Uterus (tissue), 2 donors: ENCODE data around the gene MSI2.
"Not testable (repeated sequence)": the region's sequence is repeated elsewhere in the genome, so short reads cannot be mapped to it uniquely, and the experiment has no call there.

Source experiments
- POLR2A ChIP-seq, 2 donors: fragments of 450-650 bp; IDR thresholded peaks; one replicate each; pipeline ENCODE4 v1.6.1; 2016; ENCODE audit warnings: antibody characterized with exemption in 2 of 2, mild to moderate bottlenecking in 1 of 2, moderate library complexity in 1 of 2
- TF ChIP-seq, protein P1 (sequence below), 4 experiments: fragments of 200-600 bp in 2 of 4; fragments of 450-650 bp in 2 of 4; sonication (generic) in 2 of 4; IDR thresholded peaks; one replicate each; pipeline ENCODE4 v1.5.1; 2016 to 2019; ENCODE audit warnings: antibody characterized with exemption in 4 of 4, mild to moderate bottlenecking in 2 of 4, moderate library complexity in 1 of 4

DNA sequence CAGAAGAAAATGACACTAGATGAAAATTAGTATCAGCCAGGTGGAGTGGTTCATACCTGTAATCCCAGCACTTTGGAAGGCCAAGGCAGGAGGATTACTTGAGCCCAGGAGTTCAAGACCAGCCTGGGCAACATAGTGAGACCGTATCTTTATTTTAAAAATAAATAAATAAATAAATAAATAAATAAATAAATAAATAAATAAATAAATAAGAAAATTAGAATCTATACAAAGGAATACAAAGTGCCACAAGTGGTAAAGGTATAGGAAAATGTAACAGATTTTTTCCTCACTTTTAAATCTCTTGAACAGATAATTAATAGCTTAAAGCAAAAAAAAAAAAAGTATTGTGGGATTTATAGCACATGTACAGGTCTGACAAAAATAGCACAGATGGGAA lies 33.9 kb upstream of the MSI2 start:
- TF ChIP-seq, protein P1, sequence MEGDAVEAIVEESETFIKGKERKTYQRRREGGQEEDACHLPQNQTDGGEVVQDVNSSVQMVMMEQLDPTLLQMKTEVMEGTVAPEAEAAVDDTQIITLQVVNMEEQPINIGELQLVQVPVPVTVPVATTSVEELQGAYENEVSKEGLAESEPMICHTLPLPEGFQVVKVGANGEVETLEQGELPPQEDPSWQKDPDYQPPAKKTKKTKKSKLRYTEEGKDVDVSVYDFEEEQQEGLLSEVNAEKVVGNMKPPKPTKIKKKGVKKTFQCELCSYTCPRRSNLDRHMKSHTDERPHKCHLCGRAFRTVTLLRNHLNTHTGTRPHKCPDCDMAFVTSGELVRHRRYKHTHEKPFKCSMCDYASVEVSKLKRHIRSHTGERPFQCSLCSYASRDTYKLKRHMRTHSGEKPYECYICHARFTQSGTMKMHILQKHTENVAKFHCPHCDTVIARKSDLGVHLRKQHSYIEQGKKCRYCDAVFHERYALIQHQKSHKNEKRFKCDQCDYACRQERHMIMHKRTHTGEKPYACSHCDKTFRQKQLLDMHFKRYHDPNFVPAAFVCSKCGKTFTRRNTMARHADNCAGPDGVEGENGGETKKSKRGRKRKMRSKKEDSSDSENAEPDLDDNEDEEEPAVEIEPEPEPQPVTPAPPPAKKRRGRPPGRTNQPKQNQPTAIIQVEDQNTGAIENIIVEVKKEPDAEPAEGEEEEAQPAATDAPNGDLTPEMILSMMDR (IDR thresholded peaks at IDR 0.05): not testable (repeated sequence)
- not testable (repeated sequence) for TF ChIP-seq POLR2A (IDR thresholded peaks at IDR 0.05)
